ENCODE measurements around the gene SPATA12. TPM values are rescaled to one million over a fixed set of nuclear protein-coding genes. Genes with fewer than 3 reads are reported as not detected.
"Not testable (repeated sequence)": the region's sequence is repeated elsewhere in the genome, so short reads cannot be mapped to it uniquely, and the experiment has no call there.

The SPATA12 gene
- total and polyA plus RNA-seq, 2 experiments from 2014 or later, result 0.10 to 0.65 TPM

DNA sequence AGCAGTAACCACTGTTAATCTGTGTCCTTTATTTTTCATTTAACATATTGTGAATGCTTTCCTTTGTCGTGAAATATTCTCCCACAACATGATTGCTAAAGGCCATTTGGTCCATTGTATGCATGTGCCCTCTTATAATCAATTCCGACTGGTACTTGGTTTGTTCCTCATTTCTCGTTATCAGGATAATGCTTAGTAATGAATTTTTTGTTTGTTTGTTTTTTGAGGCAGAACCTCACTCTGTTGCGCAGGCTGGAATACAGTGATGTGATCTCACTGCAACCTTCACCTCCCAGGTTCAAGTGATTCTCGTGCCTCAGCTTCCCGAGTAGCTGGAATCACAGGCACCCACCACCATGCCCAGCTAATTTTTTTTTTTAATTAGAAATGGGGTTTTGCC, 22.0 kb downstream of the SPATA12 start (continued):
- TF ChIP-seq, protein P1, sequence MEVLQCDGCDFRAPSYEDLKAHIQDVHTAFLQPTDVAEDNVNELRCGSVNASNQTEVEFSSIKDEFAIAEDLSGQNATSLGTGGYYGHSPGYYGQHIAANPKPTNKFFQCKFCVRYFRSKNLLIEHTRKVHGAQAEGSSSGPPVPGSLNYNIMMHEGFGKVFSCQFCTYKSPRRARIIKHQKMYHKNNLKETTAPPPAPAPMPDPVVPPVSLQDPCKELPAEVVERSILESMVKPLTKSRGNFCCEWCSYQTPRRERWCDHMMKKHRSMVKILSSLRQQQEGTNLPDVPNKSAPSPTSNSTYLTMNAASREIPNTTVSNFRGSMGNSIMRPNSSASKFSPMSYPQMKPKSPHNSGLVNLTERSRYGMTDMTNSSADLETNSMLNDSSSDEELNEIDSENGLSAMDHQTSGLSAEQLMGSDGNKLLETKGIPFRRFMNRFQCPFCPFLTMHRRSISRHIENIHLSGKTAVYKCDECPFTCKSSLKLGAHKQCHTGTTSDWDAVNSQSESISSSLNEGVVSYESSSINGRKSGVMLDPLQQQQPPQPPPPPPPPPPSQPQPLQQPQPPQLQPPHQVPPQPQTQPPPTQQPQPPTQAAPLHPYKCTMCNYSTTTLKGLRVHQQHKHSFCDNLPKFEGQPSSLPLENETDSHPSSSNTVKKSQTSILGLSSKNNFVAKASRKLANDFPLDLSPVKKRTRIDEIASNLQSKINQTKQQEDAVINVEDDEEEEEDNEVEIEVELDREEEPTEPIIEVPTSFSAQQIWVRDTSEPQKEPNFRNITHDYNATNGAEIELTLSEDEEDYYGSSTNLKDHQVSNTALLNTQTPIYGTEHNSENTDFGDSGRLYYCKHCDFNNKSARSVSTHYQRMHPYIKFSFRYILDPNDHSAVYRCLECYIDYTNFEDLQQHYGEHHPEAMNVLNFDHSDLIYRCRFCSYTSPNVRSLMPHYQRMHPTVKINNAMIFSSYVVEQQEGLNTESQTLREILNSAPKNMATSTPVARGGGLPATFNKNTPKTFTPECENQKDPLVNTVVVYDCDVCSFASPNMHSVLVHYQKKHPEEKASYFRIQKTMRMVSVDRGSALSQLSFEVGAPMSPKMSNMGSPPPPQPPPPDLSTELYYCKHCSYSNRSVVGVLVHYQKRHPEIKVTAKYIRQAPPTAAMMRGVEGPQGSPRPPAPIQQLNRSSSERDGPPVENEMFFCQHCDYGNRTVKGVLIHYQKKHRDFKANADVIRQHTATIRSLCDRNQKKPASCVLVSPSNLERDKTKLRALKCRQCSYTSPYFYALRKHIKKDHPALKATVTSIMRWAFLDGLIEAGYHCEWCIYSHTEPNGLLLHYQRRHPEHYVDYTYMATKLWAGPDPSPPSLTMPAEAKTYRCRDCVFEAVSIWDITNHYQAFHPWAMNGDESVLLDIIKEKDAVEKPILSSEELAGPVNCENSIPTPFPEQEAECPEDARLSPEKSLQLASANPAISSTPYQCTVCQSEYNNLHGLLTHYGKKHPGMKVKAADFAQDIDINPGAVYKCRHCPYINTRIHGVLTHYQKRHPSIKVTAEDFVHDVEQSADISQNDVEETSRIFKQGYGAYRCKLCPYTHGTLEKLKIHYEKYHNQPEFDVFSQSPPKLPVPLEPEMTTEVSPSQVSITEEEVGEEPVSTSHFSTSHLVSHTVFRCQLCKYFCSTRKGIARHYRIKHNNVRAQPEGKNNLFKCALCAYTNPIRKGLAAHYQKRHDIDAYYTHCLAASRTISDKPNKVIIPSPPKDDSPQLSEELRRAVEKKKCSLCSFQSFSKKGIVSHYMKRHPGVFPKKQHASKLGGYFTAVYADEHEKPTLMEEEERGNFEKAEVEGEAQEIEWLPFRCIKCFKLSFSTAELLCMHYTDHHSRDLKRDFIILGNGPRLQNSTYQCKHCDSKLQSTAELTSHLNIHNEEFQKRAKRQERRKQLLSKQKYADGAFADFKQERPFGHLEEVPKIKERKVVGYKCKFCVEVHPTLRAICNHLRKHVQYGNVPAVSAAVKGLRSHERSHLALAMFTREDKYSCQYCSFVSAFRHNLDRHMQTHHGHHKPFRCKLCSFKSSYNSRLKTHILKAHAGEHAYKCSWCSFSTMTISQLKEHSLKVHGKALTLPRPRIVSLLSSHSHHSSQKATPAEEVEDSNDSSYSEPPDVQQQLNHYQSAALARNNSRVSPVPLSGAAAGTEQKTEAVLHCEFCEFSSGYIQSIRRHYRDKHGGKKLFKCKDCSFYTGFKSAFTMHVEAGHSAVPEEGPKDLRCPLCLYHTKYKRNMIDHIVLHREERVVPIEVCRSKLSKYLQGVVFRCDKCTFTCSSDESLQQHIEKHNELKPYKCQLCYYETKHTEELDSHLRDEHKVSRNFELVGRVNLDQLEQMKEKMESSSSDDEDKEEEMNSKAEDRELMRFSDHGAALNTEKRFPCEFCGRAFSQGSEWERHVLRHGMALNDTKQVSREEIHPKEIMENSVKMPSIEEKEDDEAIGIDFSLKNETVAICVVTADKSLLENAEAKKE (CRISPR knock-in tag; IDR thresholded peaks at IDR 0.05), result no peak
- TF ChIP-seq STAT1 (IDR thresholded peaks at IDR 0.05; ENCODE audit: unreplicated experiment), result no peak
- TF ChIP-seq EZH2phosphoT487 (IDR thresholded peaks at IDR 0.05; ENCODE audit: unreplicated experiment), result no peak
- TF ChIP-seq ETS1 (IDR thresholded peaks at IDR 0.05), result no peak
- TF ChIP-seq, protein P2, sequence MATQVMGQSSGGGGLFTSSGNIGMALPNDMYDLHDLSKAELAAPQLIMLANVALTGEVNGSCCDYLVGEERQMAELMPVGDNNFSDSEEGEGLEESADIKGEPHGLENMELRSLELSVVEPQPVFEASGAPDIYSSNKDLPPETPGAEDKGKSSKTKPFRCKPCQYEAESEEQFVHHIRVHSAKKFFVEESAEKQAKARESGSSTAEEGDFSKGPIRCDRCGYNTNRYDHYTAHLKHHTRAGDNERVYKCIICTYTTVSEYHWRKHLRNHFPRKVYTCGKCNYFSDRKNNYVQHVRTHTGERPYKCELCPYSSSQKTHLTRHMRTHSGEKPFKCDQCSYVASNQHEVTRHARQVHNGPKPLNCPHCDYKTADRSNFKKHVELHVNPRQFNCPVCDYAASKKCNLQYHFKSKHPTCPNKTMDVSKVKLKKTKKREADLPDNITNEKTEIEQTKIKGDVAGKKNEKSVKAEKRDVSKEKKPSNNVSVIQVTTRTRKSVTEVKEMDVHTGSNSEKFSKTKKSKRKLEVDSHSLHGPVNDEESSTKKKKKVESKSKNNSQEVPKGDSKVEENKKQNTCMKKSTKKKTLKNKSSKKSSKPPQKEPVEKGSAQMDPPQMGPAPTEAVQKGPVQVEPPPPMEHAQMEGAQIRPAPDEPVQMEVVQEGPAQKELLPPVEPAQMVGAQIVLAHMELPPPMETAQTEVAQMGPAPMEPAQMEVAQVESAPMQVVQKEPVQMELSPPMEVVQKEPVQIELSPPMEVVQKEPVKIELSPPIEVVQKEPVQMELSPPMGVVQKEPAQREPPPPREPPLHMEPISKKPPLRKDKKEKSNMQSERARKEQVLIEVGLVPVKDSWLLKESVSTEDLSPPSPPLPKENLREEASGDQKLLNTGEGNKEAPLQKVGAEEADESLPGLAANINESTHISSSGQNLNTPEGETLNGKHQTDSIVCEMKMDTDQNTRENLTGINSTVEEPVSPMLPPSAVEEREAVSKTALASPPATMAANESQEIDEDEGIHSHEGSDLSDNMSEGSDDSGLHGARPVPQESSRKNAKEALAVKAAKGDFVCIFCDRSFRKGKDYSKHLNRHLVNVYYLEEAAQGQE (IDR thresholded peaks at IDR 0.05; ENCODE audit: unreplicated experiment), result no peak

- H3K9me3 Mint-ChIP-seq; ATAC-seq; H3K4me3 ChIP-seq; H3K4me3 Mint-ChIP-seq; H3K36me3 Mint-ChIP-seq (ENCODE audit: low read depth); H3K79me2 ChIP-seq (replicated peaks; ENCODE audit: insufficient read depth); H3K9me2 ChIP-seq (ENCODE audit: insufficient read depth); H2AFZ ChIP-seq; H3K27me3 Mint-ChIP-seq (ENCODE audit: insufficient read depth, low read depth, poor library complexity); DNase-seq (ENCODE audit: low spot score); H3K4me2 ChIP-seq; H3K4me1 ChIP-seq (ENCODE audit: insufficient read depth); H3K27me3 ChIP-seq (ENCODE audit: insufficient read depth); H3F3A ChIP-seq (replicated peaks; ENCODE audit: low read depth); H3K27ac Mint-ChIP-seq; H3K36me3 ChIP-seq (ENCODE audit: insufficient read depth): not testable (repeated sequence)
- Histone ChIP-seq H3K27ac (ENCODE audit: low read depth) (peak overlapping the region; percentile 74; the same call in 1 of the 2 replicates), H4K20me1 (replicated peaks; ENCODE audit: insufficient read depth) (peaks cover 11% of the 10 kb centered on the region; the same call in 1 of the 2 replicates)
- H3K4me1 Mint-ChIP-seq, result peaks cover 17% of the 10 kb centered on the region
These were observed 23.0 kb downstream of the SPATA12 start for GRCh38 chr3:57083266-57083995.

Measured in GM23338 (cell line).